LoVo (cell line): ENCODE data around the gene RALGPS2.

Experiments
- DNase-seq: peaks from one replicate; pipeline ENCODE4 v3.0.0-alpha.2; 2016; ENCODE audit warnings: low spot score

RALGPS2 gene

GRCh38 chr1:178921499-178921898, 196.5 kb downstream of the RALGPS2 start:
- DNase-seq: no peak

GRCh38 chr1:178923512-178923911, 198.5 kb downstream of the RALGPS2 start:
- DNase-seq: no peak

GRCh38 chr1:178926046-178926445, 201.0 kb downstream of the RALGPS2 start:
- DNase-seq: no peak

GRCh38 chr1:178927003-178927402, 202.0 kb downstream of the RALGPS2 start:
- DNase-seq: no peak

- no peak for DNase-seq
Measured at GRCh38 chr1:178928041-178928440, 203.0 kb downstream of the RALGPS2 start.

GRCh38 chr1:178928976-178929375, 203.9 kb downstream of the RALGPS2 start:
- no peak for DNase-seq

- no peak for DNase-seq
Measured at GRCh38 chr1:178931858-178932551, 207.0 kb downstream of the RALGPS2 start.

- DNase-seq: no peak
Measured at GRCh38 chr1:178932552-178932906, 207.5 kb downstream of the RALGPS2 start.

GRCh38 chr1:178933105-178933561, 208.1 kb downstream of the RALGPS2 start:
- no peak for DNase-seq

- no peak for DNase-seq
Measured at GRCh38 chr1:178933709-178934490, 208.9 kb downstream of the RALGPS2 start.

- no peak for DNase-seq
Measured at GRCh38 chr1:178934546-178934945, 209.5 kb downstream of the RALGPS2 start.

GRCh38 chr1:178935610-178936009, 210.6 kb downstream of the RALGPS2 start:
- DNase-seq: no peak

- no peak for DNase-seq
Measured at GRCh38 chr1:178937695-178938094, 212.7 kb downstream of the RALGPS2 start.

GRCh38 chr1:178938101-178938958, 213.3 kb downstream of the RALGPS2 start:
- no peak for DNase-seq

- DNase-seq: no peak
Measured at GRCh38 chr1:178938959-178939317, 213.9 kb downstream of the RALGPS2 start.

- no peak for DNase-seq
Measured at GRCh38 chr1:178939338-178940067, 214.5 kb downstream of the RALGPS2 start.

GRCh38 chr1:178940068-178940765, 215.2 kb downstream of the RALGPS2 start:
- DNase-seq: no peak

- DNase-seq: no peak
Measured at GRCh38 chr1:178941261-178941689, 216.2 kb downstream of the RALGPS2 start.

GRCh38 chr1:178941849-178942248, 216.8 kb downstream of the RALGPS2 start:
- DNase-seq: no peak

- DNase-seq: no peak
Measured at GRCh38 chr1:178942285-178943198, 217.5 kb downstream of the RALGPS2 start.
